RPMI7951 (cell line): ENCODE data around the gene NDUFB2. TPM values are rescaled to one million over a fixed set of nuclear protein-coding genes. Genes with fewer than 3 reads are reported as not detected.
"Not testable (repeated sequence)": the region's sequence is repeated elsewhere in the genome, so short reads cannot be mapped to it uniquely, and the experiment has no call there.

Experiments
- DNase-seq: peaks from one replicate; pipeline ENCODE4 v3.0.0-alpha.2; 2012; ENCODE audit warnings: low read depth
- total RNA-seq: library from RNA; depleted of rRNA; stranded (reverse); fragments of >200 nt; shearing (Covaris generic); gene quantifications from 2 replicates; pipeline ENCODE4 v1.2.3, GENCODE V29; 2014; rRNA removed

The NDUFB2 gene
- total RNA-seq, 1 experiment from 2014 or later, result 333 TPM

DNA sequence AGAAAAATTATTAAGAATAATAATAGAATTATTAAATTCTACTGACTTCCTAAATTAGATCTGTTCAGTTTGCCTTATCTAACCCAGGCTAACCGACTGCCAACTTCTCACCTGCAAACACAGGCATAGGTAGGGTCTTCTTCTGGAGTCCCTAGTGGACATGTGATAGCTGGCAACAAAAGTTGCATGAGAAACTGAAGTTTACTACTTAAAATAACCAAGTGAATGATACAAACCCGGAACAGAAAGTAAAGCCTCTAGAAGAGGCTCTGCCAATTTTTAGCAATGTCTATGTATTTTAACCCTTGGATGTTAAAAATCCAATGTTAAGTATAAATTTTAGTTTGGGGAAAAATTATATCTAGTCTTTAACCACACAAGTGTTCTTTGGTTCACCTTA, 37.6 kb downstream of the NDUFB2 start:
- DNase-seq, result no peak

DNA sequence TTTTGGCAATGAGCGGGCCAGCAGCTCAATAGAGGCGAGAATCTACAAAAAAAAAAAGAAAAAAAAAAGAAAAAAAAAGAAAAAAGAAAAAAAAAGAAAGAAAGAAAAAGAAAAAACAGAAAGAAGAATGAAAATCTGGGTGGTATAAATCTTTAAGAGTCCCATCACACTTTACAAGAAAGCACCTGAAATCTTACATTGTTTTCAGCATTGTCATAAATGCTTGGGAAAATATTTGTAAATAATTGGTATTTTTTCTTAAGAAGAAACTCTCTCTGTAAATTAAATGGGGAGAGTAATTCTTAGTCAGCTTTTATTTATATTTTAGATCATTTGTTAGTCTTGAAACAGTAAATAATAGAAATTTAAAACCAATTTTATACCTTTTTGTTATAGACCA, 38.2 kb downstream of the NDUFB2 start:
- no peak for DNase-seq

DNA sequence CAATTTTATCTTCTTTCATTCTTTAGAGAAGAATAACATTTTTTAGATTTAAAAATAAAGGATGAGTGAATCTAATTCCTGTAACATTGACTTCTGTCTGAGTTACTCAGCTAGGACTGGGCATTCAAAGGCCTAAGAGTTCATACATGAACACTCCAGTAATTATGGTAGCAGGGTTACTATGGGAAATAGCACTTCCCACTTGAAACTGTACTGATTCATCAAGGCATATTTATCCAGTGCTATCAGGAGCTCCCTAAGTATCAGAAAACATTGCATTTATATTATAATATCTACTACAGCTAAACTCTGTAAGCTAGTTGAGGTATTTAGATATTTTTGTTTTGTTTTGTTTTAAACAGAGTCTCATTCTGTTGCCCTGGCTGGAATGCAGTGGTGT, 41.8 kb downstream of the NDUFB2 start:
- DNase-seq, result no peak

DNA sequence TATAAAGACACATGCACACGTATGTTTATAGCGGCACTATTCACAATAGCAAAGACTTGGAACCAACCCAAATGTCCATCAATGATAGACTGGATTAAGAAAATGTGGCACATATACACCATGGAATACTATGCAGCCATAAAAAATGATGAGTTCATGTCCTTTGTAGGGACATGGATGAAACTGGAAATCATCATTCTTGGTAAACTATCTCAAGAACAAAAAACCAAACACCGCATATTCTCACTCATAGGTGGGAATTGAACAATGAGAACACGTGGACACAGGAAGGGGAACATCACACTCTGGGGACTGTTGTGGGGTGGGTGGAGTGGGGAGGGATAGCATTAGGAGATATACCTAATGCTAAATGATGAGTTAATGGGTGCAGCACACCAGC, 46.7 kb downstream of the NDUFB2 start:
- not testable (repeated sequence) for DNase-seq

DNA sequence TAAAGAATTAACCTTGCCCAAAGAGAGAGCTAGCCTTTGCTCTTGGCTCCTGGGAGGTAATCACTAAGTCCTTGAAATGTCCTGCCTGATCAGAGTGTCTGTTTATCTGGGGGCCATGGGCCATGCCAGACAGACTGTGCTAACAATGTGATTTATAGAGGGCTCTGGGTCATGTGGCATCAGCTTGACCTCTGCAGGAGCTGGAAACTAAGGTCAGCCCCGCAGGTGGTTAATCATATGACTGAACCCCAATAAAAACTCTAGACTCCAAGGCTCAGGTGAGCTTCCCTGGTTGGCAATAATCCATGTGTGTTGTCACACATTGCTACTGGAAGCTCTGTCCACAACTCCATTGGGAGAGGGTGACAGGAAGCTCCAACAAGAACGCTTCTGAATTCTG, 47.5 kb downstream of the NDUFB2 start:
- DNase-seq, result no peak

DNA sequence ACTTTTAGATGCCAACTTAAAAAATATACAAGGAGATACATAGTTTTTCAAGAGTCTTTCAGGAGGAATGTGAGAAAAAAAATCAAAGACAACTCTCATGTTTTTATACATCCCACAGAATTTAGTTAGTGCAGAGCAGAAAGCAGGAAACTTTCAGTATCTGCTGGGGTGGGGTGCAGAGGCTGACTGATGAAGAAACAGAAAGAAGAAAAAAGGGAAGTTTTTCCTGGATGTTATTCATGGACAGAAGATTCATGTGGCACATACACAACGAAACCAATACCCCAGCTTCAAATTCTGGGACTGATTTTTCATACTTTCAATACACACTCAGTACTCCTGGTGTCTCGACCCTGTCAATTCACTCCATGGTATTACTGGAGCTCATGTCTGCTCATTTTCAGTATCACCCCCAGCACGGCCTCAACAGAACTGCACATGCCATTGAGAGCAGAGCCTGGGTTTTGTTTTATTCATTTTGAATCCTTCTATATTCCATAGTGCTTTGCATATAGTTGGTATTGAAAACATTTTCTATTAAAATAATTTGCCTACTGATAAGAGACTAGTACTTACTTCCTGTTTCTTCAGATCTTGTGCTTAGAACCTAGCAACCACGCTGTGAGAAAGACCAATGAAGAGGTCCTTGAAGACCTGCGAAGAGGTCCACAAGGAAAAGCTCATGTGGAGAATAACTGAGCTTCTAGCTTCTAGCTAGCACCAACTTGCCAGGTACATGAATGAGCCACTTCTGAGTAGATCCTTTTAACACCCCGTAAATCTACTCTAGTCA, 49.0 kb downstream of the NDUFB2 start:
- no peak for DNase-seq

DNA sequence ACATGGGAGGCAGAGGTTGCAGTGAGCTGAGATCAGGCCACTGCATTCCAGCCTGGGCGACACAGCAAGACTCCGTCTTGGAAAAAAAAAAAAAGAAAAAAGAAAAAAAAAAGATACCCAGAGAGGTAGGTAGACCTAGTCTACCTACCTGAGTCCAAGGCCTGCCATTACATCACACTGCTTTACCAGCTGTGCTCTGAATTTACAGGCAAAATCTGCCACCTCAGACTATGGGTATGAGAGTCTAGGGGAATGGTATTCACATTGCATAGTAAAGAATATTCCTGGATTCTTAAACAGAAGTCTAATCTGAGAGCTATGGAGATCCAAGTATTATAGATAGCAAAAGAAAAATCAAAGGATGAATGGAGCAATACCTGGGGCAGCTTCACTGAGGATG, 50.2 kb downstream of the NDUFB2 start:
- no peak for DNase-seq

DNA sequence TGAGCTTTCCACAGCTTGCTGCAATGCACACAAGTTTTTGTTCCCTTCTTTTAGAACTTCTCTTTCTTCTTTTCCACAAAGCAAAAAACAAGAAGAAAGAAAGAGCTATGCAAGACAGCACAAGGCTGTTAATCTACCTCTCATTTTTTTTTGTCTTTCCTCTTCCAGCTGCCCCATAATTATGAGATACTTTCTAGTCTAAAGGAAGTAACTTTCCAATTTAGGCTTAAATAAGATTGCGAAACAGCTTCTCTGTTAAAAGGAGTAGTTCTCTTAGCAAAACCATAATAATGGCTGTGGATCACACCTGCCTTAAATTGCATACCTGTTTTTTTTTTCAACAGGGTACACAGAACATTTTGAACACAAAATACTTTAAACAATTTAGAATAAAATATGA, 56.0 kb downstream of the NDUFB2 start:
- DNase-seq, result no peak

DNA sequence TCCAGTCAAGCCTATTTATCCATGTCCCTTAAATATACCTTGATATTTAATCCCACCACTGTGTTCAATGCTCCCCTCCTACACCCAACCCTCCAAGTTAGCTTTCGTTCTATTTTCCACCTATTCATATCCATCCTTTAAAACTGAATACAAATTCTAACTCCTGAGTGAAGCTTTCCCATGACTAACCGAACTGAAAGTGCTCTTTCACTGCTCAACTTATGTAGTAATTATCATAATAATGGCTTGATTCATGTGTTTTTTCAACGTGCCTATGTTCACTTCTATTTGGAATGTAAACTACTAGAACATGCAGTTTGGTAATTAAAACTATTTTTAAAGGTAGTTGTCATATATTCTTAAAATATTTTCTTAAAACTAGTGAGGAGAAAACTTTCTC, 58.0 kb downstream of the NDUFB2 start:
- DNase-seq, result no peak

Other genes starting within 250 kb of the NDUFB2 start
- 49.1 and 52.4 TPM in 2 replicates for gene MKRN1, start 217.2 kb upstream of the NDUFB2 start, total RNA-seq
- gene DENND2A, start 55.9 kb upstream of the NDUFB2 start, total RNA-seq, result 26.9 and 29.6 TPM in 2 replicates
- gene ADCK2, start 23.8 kb upstream of the NDUFB2 start, total RNA-seq, result 16.2 and 16.8 TPM in 2 replicates
- gene BRAF, start 228.2 kb downstream of the NDUFB2 start, total RNA-seq, result 12.7 and 12.8 TPM in 2 replicates